Non-pigmented ciliary epithelial cell (primary cell): ENCODE results near the gene MICALL1.

Experiments
- DNase-seq: peaks from one replicate; pipeline ENCODE4 v3.0.0-alpha.2; 2010; ENCODE audit warnings: low read depth

MICALL1 gene, protein sequence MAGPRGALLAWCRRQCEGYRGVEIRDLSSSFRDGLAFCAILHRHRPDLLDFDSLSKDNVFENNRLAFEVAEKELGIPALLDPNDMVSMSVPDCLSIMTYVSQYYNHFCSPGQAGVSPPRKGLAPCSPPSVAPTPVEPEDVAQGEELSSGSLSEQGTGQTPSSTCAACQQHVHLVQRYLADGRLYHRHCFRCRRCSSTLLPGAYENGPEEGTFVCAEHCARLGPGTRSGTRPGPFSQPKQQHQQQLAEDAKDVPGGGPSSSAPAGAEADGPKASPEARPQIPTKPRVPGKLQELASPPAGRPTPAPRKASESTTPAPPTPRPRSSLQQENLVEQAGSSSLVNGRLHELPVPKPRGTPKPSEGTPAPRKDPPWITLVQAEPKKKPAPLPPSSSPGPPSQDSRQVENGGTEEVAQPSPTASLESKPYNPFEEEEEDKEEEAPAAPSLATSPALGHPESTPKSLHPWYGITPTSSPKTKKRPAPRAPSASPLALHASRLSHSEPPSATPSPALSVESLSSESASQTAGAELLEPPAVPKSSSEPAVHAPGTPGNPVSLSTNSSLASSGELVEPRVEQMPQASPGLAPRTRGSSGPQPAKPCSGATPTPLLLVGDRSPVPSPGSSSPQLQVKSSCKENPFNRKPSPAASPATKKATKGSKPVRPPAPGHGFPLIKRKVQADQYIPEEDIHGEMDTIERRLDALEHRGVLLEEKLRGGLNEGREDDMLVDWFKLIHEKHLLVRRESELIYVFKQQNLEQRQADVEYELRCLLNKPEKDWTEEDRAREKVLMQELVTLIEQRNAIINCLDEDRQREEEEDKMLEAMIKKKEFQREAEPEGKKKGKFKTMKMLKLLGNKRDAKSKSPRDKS

GRCh38 chr22:37905534-37906363, at the start of gene MICALL1:
MICALL1 (plus strand) TSS chr22:37906297; CDS start chr22:37906423, 126 bp downstream.
- DNase-seq, result no peak

DNA sequence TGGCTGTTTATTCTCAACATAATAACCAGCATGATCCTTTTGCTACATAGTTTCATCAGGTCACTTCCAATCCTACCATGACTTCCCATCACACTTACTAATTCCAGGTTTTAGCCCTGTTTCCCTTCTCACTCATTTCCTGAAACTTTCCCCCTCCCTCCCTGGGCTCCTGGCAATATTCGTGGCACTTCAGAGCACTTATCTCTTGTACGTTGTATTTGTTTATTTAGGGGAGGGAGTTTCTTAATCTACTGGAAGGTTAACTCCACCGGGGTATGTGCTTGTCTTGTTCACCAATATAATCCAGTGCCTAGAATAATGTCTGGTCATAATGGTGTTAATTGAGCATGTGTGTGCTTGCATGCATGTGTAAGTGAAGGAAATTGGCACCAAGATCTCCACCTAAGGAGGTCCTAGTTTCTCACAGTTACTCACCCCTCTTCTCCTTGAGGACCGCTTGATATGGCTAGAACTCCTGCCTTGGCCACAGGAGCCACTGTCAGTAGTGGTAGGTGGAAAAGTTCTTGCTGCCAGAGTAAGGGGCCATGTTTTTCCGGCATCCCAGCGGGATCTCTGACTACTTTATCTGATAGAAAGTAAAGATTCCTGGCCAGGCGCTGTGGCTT, 45.2 kb upstream of the MICALL1 start:
- no peak for DNase-seq

- no peak for DNase-seq
Observed at GRCh38 chr22:37862570-37863325, 43.3 kb upstream of the MICALL1 start.

- no peak for DNase-seq
Observed at GRCh38 chr22:37865510-37865909, 40.6 kb upstream of the MICALL1 start.

DNA sequence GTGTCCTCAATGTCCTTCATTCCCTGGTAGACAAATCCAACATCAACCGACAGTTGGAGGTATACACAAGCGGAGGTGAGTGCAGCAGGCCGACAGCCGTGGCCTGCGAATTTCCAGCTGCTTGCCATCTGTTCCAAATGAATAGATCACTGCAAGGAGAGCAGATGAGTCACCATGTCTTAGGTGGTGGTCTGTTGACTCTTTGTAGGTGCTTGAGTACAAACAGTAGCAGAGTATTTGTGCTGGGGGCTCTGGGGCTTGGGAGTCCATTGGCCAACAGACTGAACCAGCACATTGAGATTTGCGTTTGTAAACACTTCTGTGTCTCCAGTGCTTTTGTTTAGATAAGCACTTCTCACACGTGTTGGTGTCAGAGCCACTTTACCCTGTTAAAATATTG, 35.8 kb upstream of the MICALL1 start:
- no peak for DNase-seq

DNA sequence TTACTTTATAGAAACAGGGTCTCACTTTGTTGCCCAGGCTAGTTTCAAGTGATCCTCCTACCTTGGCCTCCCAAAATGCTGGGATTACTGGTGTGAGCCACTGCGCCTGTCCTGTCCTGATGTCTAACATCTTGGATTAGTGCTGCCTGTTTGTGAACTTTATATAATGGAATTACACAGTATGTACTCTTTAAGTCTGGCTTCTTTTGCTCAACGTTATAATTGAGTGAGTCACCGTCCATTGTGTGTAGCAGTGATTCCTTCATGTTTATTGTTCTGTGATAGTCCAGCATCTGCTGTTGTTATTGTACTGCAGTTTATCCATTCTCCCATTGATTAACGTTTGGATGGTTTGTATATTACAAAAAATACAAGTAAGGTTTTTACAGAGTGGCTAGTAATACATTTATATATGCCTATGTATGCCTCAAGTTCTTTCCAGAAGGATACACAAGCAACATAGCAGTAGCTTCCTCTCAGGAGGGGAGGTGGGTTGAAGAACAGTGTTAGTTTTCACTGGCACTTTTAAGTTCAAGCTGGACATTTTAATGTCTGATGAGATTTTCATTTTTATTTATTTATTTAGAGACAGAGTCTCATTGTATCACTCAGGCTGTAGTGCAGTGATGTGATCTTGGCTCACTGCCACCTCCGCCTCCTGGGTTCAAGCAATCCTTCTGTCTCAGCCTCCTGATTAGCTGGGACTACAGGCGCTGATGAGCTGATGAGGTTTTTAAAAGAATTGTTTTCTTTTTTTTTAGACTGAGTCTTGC, 25.2 kb upstream of the MICALL1 start:
- peak; percentile 54 for DNase-seq

- no peak for DNase-seq
Observed at GRCh38 chr22:37884420-37884819, 21.7 kb upstream of the MICALL1 start.

GRCh38 chr22:37887584-37888378, 18.3 kb upstream of the MICALL1 start:
- DNase-seq, result no peak

- no peak for DNase-seq
Observed at GRCh38 chr22:37891926-37892325, 14.2 kb upstream of the MICALL1 start.

- DNase-seq, result no peak
Observed at GRCh38 chr22:37892566-37893335, 13.3 kb upstream of the MICALL1 start.

- no peak for DNase-seq
Observed at GRCh38 chr22:37893583-37893983, 12.5 kb upstream of the MICALL1 start.

DNA sequence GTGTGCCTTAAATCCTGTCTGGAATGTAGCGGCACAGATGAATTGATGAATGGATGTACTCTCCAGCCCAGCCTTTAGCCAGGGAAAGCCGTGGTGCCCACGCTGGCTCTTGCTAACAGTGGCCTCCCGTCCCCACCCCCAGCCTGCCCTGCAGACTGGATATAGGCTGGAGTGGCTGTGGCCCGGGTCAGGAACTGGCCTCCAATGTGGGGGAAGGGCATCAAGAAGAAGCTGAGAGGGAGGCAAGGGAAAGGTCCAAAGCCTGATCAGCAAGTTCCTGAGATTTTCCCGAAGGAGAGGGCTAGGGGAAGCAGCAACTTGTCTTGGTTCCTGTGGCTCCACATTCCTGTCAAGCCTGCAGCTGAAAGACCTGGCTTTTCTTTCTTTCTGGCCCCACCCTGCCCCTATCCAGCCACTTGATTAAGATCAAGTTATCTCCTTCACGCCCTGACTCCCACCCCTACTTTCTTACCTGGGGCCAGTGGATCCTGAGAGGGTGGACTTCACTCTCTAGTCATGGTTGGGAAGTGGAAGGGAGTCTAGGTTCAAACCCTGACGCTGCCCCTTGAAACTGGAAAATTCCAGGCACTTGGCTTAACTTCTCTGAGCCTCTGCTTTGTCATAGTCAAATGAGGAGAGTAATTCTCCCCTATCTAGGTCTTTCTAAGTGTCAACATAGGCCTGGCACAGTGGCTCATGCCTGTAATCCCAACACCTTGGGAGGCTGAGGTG, 11.0 kb upstream of the MICALL1 start:
- no peak for DNase-seq

DNA sequence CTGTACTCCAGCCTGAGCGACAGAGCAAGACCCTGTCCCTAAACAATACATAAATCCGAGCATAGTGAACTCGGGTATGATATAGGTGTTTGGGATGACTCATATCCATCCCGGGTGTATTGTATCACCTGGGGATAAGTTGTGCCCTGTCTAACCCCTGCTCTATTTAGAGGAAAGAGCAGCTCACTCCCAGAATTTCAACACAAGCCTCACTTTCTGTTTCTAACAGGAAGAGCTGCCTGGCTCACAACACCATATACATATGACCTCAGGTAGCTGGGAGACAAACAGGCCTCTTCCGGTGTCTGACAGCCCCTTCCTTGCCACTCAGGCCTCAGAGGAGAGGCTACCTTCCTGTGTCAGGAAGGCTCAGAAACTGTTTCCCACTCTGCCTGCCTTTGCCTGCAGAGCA, 9.9 kb upstream of the MICALL1 start:
- DNase-seq, result no peak

GRCh38 chr22:37896939-37897338, 9.2 kb upstream of the MICALL1 start:
- DNase-seq, result no peak

DNA sequence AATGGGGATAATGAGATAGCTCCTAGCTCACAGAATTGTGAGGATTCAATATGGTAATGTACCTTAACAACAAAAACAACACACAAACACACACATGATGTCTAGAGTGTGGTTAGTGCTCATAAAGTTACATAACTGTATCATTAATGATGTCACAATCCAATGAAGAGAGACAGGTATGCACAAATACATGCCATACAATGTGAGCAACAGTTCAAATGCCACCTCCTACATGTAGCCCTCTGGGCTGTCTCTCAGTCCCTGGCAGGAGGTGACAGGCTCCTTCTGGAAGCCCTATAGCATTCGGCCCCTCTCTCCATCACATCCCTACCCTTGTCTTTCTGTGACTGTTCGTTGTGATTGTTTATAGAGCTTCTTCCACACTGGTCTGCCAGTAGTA, 8.3 kb upstream of the MICALL1 start:
- DNase-seq, result no peak

DNA sequence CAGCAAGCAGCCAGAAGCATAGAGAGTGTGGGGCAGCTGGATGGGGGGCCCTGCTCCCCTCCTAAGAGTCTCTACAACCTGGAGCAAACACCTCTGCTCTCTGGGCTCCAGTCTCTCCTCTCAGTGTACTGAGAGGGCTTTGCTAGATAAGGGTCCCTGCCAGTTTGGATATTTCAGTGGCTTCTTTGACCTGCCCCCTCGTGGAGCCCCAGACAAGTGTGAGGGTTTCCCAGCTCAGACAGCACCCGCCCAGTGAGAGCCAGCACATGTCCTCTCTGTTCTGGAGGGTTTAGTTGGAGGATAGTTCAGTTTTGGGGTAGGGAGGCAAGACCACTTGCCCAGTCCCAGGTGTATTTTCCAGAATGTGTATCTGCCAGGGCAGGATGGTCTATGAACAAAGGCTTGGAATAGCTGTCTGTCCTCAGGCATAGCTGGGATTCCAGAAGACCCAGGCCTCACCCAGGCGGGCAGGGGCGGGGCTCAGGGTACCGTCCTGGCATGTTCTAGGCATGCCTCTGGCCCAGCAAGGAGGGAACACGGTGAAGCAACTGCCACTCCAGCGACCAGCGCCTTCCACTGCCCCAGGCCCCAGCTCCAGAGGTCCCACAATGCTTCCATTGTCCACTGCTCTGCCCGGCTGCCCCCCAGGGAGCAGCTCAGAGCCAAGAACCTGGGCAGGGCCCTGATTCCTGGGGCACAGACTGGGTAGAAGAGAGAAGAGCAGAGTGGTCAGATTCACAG, 7.5 kb upstream of the MICALL1 start:
- no peak for DNase-seq
